H1 (cell line): ENCODE results near the gene PEX16. TPM values are rescaled to one million over a fixed set of nuclear protein-coding genes. Genes with fewer than 3 reads are reported as not detected.

ENCODE experiments used
- CREB1 ChIP-seq: IDR thresholded peaks from 2 replicates; pipeline ENCODE4 v1.6.1; 2012; ENCODE audit warnings: inconsistent platforms
- SUZ12 ChIP-seq: fragments of 200-600 bp; sonication (generic); IDR thresholded peaks from 2 replicates; pipeline ENCODE4 v1.6.1; 2012; ENCODE audit warnings: mild to moderate bottlenecking, inconsistent platforms, low read length, moderate library complexity, mixed read lengths
- YY1 ChIP-seq: IDR thresholded peaks from 2 replicates; pipeline ENCODE4 v1.6.1; 2011; ENCODE audit warnings: low read depth, mild to moderate bottlenecking, low read length
- polyA plus RNA-seq, 7 experiments: library from polyadenylated mRNA; depleted of rRNA in 3 of 7; stranded (reverse) in 5 of 7; unstranded in 2 of 7; fragments of >200 nt in 5 of 7; fragments of 200-250 nt in 2 of 7; gene quantifications; 1 replicate in 5 of 7; 2 replicates in 1 of 7; 4 replicates in 1 of 7; pipeline versions ENCODE4 v1.2.1 to v1.2.3, GENCODE V29; 2011 to 2013; ENCODE audit warnings: missing spikeins in 2 of 7, mixed read lengths in 2 of 7
- total RNA-seq: library from RNA; stranded (reverse); fragmentation: NEBNext Ultra II Directional; extraction: Animal tissue kit (Norgen Biotek cat#: 25700); gene quantifications from 2 replicates; pipeline ENCODE4 v1.2.1, GENCODE V29; 2021

The PEX16 gene
- total and polyA plus RNA-seq, 2 of the 8 experiments (the other 6 are each of a cell fraction or from before 2014, with no cell fraction given): 29.2 to 36.0 TPM

GRCh38 chr11:45964911-45965389 is 47.3 kb upstream of the PEX16 start (continued):
- TF ChIP-seq SUZ12: no peak
- TF ChIP-seq CREB1: peak; percentile 64; the same call in 1 of the 2 replicates
- peak; percentile 61; the same call in 1 of the 2 replicates for TF ChIP-seq YY1
